BLaER1 (cell line): Measurements from ENCODE around the gene RASL12.
A peak's percentile ranks its signal among the peaks of the same experiment; 100 is the strongest.
"Not testable (repeated sequence)": the region's sequence is repeated elsewhere in the genome, so short reads cannot be mapped to it uniquely, and the experiment has no call there.

Experiments used
- H3K27ac ChIP-seq: shearing (Covaris generic); formaldehyde crosslinking; 2 replicates; pipeline ENCODE4 v1.8.1; 2022
- H3K27me3 ChIP-seq: shearing (Covaris generic); formaldehyde crosslinking; 2 replicates; pipeline ENCODE4 v1.8.1; 2022
- H3K36me3 ChIP-seq: shearing (Covaris generic); formaldehyde crosslinking; 2 replicates; pipeline ENCODE4 v1.8.1; 2022
- H3K4me1 ChIP-seq: shearing (Covaris generic); formaldehyde crosslinking; 2 replicates; pipeline ENCODE4 v1.8.1; 2022
- H3K4me2 ChIP-seq: shearing (Covaris generic); formaldehyde crosslinking; 2 replicates; pipeline ENCODE4 v1.8.1; 2022
- H3K4me3 ChIP-seq: shearing (Covaris generic); formaldehyde crosslinking; 2 replicates; pipeline ENCODE4 v1.8.1; 2022
- H3K9ac ChIP-seq: shearing (Covaris generic); formaldehyde crosslinking; 2 replicates; pipeline ENCODE4 v1.8.1; 2022
- H3K9me3 ChIP-seq: shearing (Covaris generic); formaldehyde crosslinking; 2 replicates; pipeline ENCODE4 v1.8.1; 2022
- H4K20me1 ChIP-seq: shearing (Covaris generic); formaldehyde crosslinking; 2 replicates; pipeline ENCODE4 v1.8.1; 2022
- Cebpa-rat ChIP-seq: shearing (Covaris generic); IDR thresholded peaks from 2 replicates; pipeline ENCODE4 v1.8.1; 2022

Gene RASL12

GRCh38 chr15:65033659-65034269, 34.0 kb downstream of the RASL12 start:
- Histone ChIP-seq H3K27ac (no peak overlapping the region), H3K4me3 (no peak overlapping the region), H3K4me1 (peaks cover 20% of the 10 kb centered on the region), H3K4me2 (peak overlapping the region; percentile 65), H4K20me1 (no peaks in the 10 kb centered on the region), H3K36me3 (no peaks in the 10 kb centered on the region), H3K9ac (0 out of 2 replicates have a peak overlapping the region, but pooled peaks have one; percentile 49), H3K9me3 (no peaks in the 10 kb centered on the region), H3K27me3 (no peaks in the 10 kb centered on the region)
- no peak for TF ChIP-seq Cebpa-rat

GRCh38 chr15:65032801-65033537, 34.8 kb downstream of the RASL12 start:
- H3K9me3 ChIP-seq = no peaks in the 10 kb centered on the region
- TF ChIP-seq Cebpa-rat = no peak
- H3K36me3 ChIP-seq = no peaks in the 10 kb centered on the region
- no peaks in the 10 kb centered on the region for H3K27me3 ChIP-seq
- H4K20me1 ChIP-seq = peaks cover 3% of the 10 kb centered on the region; the same call in 1 of the 2 replicates
- H3K27ac ChIP-seq = no peak overlapping the region
- 0 out of 2 replicates have a peak overlapping the region, but pooled peaks have one; percentile 49 for H3K9ac ChIP-seq
- peaks cover 27% of the 10 kb centered on the region for H3K4me1 ChIP-seq
- peak overlapping the region; percentile 65 for H3K4me2 ChIP-seq
- peak overlapping the region; percentile 34 for H3K4me3 ChIP-seq

GRCh38 chr15:65029736-65030208, 38.0 kb downstream of the RASL12 start:
- H3K36me3 ChIP-seq = peaks cover 21% of the 10 kb centered on the region
- no peak overlapping the region for H3K9ac ChIP-seq
- H3K4me1 ChIP-seq = peaks cover 37% of the 10 kb centered on the region
- no peak for TF ChIP-seq Cebpa-rat
- H3K4me3 ChIP-seq = peak overlapping the region; percentile 86
- H3K27me3 ChIP-seq = no peaks in the 10 kb centered on the region
- H3K4me2 ChIP-seq = 0 out of 2 replicates have a peak overlapping the region, but pooled peaks have one; percentile 31
- H3K27ac ChIP-seq = no peak overlapping the region
- H3K9me3 ChIP-seq = no peaks in the 10 kb centered on the region
- peaks cover 8% of the 10 kb centered on the region; the same call in 1 of the 2 replicates for H4K20me1 ChIP-seq

GRCh38 chr15:65028921-65029735, 38.7 kb downstream of the RASL12 start, which contains the start of gene MTFMT:
MTFMT (minus strand) TSS chr15:65029639; CDS start chr15:65029613, 26 bp downstream.
- Histone ChIP-seq H3K4me1 (peaks cover 37% of the 10 kb centered on the region), H3K36me3 (peaks cover 26% of the 10 kb centered on the region), H3K27ac (peak within 1 kb of the TSS; percentile 80), H3K9ac (peak within 1 kb of the TSS; percentile 88), H3K4me2 (peak within 1 kb of the TSS; percentile 91), H3K4me3 (peak within 1 kb of the TSS; percentile 86), H4K20me1 (peaks cover 8% of the 10 kb centered on the region; the same call in 1 of the 2 replicates), H3K27me3 (no peaks in the 10 kb centered on the region), H3K9me3 (no peaks in the 10 kb centered on the region)
- no peak for TF ChIP-seq Cebpa-rat

- peak overlapping the region; percentile 86 for H3K4me3 ChIP-seq
- no peaks in the 10 kb centered on the region for H3K9me3 ChIP-seq
- H3K27me3 ChIP-seq = no peaks in the 10 kb centered on the region
- H3K27ac ChIP-seq = no peak overlapping the region
- H3K4me1 ChIP-seq = peaks cover 30% of the 10 kb centered on the region
- peak overlapping the region; percentile 91 for H3K4me2 ChIP-seq
- peaks cover 8% of the 10 kb centered on the region; the same call in 1 of the 2 replicates for H4K20me1 ChIP-seq
- TF ChIP-seq Cebpa-rat = no peak
- peak overlapping the region; percentile 88 for H3K9ac ChIP-seq
- peaks cover 34% of the 10 kb centered on the region for H3K36me3 ChIP-seq
These were observed 39.5 kb downstream of the RASL12 start for GRCh38 chr15:65028338-65028737.

- H3K27me3 ChIP-seq = no peaks in the 10 kb centered on the region
- H3K4me3 ChIP-seq = peak overlapping the region; percentile 86
- H3K4me2 ChIP-seq = peak overlapping the region; percentile 91
- no peaks in the 10 kb centered on the region for H3K9me3 ChIP-seq
- H3K4me1 ChIP-seq = peaks cover 23% of the 10 kb centered on the region
- H3K9ac ChIP-seq = peak overlapping the region; percentile 88; the same call in 1 of the 2 replicates
- peaks cover 39% of the 10 kb centered on the region for H3K36me3 ChIP-seq
- no peak overlapping the region for H3K27ac ChIP-seq
- peaks cover 8% of the 10 kb centered on the region; the same call in 1 of the 2 replicates for H4K20me1 ChIP-seq
- no peak for TF ChIP-seq Cebpa-rat
These were observed 40.2 kb downstream of the RASL12 start for GRCh38 chr15:65027593-65027992.

GRCh38 chr15:65026756-65027155, 41.0 kb downstream of the RASL12 start:
- H3K27ac ChIP-seq = no peak overlapping the region
- no peaks in the 10 kb centered on the region for H3K9me3 ChIP-seq
- peaks cover 23% of the 10 kb centered on the region for H3K4me1 ChIP-seq
- H3K4me3 ChIP-seq = no peak overlapping the region
- no peak for TF ChIP-seq Cebpa-rat
- H3K27me3 ChIP-seq = no peaks in the 10 kb centered on the region
- peaks cover 46% of the 10 kb centered on the region for H3K36me3 ChIP-seq
- H3K9ac ChIP-seq = no peak overlapping the region
- peaks cover 8% of the 10 kb centered on the region; the same call in 1 of the 2 replicates for H4K20me1 ChIP-seq
- no peak overlapping the region for H3K4me2 ChIP-seq

GRCh38 chr15:65021488-65021887, 46.3 kb downstream of the RASL12 start:
- H3K4me1 ChIP-seq = no peaks in the 10 kb centered on the region
- no peak overlapping the region for H3K9ac ChIP-seq
- no peaks in the 10 kb centered on the region for H4K20me1 ChIP-seq
- no peak overlapping the region for H3K27ac ChIP-seq
- H3K27me3 ChIP-seq = no peaks in the 10 kb centered on the region
- H3K36me3 ChIP-seq = peaks cover 81% of the 10 kb centered on the region
- TF ChIP-seq Cebpa-rat = no peak
- no peaks in the 10 kb centered on the region for H3K9me3 ChIP-seq
- no peak overlapping the region for H3K4me2 ChIP-seq
- no peak overlapping the region for H3K4me3 ChIP-seq

- no peak overlapping the region for H3K4me3 ChIP-seq
- no peak overlapping the region for H3K4me2 ChIP-seq
- H3K27me3 ChIP-seq = no peaks in the 10 kb centered on the region
- H3K4me1 ChIP-seq = no peaks in the 10 kb centered on the region
- no peak for TF ChIP-seq Cebpa-rat
- H3K9me3 ChIP-seq = no peaks in the 10 kb centered on the region
- H3K36me3 ChIP-seq = peaks cover 80% of the 10 kb centered on the region
- no peak overlapping the region for H3K9ac ChIP-seq
- H3K27ac ChIP-seq = no peak overlapping the region
- no peaks in the 10 kb centered on the region for H4K20me1 ChIP-seq
These were observed 47.4 kb downstream of the RASL12 start for GRCh38 chr15:65020419-65020818.

GRCh38 chr15:65011198-65011597, 56.6 kb downstream of the RASL12 start:
- not testable (repeated sequence) for H3K27me3 ChIP-seq, H3K27ac ChIP-seq, H3K4me3 ChIP-seq, H3K4me1 ChIP-seq, H3K4me2 ChIP-seq, H4K20me1 ChIP-seq, H3K9ac ChIP-seq
- H3K9me3 ChIP-seq = peaks cover 16% of the 10 kb centered on the region
- peaks cover 63% of the 10 kb centered on the region for H3K36me3 ChIP-seq
